Smooth muscle cell of the brain vasculature (primary cell): Measurements from ENCODE around the gene TTLL9.

Experiments
- DNase-seq: peaks from one replicate; pipeline ENCODE4 v3.0.0-alpha.2; 2012; ENCODE audit warnings: low read depth, low spot score

TTLL9 gene

DNA sequence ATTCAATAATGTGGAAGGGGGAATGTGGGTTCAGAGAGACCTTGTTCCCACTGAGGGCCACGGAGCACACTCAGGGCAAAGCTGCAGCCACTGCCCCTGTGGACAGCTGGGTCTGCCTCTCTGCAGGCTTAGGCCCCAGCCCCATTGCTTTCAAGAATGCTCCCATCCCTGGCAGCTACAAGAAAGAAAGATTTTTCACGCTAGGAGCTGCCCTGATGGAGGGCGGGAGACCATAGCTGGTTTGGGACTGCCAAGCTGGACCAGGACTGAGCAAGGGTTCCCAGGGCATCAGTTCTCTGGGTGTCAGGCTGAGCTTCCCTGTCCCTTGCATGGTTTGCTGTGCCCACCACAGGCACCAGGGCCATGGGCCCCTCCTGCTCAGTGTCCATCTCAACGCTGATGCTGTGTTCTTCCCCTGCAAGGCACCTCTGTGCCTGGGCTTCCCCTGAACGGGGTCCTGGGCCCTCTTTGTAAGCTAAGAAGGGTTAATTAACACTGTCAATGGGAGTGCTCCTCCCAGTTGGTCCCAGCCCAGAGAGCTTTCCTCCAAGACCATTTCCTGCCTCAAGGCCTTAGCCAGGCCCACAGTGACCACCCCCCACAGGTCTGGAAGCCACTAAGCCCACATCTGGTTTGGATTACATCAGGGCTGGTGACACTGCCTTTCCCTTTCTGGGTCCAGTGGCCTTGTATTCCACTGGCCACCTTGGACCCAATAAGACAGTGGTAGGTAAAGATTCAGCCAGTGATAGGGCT, 33.4 kb upstream of the TTLL9 start:
- no peak for DNase-seq

DNA sequence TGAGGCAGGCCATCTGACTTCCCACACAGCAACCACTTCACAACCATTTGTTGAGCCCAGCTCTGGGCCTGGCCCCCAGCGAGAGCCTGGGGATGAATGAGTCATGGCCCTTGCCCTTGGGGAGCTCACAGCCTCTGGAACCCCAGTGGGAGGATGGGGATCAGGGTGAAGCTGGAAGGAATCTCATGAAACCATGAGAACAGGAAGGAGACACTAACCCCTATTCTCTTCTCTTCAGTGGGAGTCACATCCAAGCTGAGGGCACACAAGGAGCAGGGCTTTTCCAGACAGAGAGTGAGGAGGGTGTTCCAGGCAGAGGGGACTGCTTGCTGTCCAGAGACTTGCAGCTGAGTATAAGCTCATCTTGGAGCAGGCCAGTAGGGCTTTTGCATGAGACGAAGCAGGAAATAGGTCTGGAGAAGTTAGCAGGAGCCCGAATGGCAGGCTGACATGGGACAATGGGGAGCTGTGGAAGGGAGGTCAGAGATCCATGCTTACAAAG, 32.5 kb upstream of the TTLL9 start:
- no peak for DNase-seq

DNA sequence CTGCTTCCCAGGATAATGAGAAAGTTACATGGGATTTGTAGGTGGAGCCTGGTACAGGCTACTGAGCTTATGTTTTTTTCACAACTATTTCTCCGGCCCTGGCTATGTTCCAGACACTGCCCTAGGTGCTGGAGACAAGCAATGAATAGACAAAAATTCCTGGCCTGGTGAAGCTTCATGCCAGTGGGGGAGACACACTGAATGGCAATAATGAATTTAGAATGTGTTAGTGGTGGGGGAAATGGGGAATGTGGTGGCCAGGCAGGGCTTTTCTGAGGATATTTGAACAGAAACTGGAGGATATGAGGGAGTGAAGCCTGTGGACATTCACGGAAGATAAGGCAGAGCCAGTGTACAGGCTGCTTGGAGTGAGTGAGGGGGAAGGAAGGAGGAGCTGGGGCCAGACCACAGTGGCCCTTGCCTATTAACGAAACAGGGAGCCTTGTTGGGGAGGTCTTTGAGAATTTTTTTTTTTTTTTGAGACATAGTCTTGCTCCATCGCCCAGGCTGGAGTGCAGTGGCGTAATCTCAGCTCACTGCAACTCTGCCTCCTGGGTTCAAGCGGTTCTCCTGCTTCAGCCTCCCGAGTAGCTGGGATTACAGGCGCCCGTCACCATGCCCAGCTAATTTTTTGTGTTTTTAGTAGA, 31.7 kb upstream of the TTLL9 start:
- no peak for DNase-seq

DNA sequence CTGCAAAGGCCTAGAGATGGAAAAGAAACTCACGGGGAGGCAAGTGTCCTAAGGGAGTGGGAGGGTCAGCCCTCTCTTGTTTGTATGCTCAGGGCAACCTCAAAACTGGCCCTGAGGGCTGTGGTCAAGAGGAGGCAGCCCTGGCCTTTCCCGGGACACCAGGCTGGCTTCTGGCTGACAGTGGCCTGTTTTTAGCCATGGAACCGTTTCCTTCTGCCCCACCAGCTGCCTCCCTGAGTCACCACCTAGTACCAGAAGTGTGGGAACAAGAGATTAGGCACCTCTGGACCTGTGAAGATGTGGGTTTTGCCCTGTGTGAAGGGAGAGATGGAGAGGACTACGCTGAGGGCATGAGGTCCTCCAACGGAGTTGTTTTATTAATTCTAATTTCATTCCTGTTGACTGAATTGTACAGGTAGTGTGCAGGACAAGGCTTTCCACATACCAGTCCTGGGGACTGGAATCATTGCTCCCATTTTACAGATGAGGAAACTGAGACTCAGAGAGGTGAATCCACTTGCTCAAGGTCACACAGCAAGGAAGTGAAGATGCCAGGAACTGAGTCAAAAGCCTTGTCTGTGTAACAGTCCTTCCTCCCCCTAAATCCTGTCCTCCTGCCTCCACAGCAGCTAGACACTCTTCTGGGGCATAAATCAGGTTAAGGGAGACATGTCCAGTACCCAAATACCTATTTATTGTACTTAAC, 30.5 kb upstream of the TTLL9 start:
- no peak for DNase-seq

GRCh38 chr20:31840906-31841816, 29.3 kb upstream of the TTLL9 start:
- no peak for DNase-seq

DNA sequence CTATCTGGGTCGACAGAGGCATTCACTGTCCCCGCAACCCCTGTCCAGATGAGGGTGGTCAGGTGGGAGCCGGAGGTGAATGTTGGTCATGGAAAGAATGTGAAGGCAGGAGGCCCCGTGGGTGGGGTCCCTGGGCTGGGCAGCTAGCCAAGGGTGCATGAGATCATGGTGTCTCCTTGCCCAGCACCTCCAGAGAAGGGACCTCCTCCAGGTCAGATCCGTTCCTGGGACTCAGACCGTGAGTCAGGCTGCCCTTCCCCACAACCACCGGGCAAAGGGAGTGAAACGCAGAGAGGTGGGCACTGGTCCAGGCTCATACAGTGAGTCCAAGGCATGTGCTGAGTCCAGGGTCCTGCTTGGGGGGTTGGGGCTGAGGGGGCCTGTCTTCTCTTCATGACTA, 28.5 kb upstream of the TTLL9 start:
- DNase-seq, result no peak

GRCh38 chr20:31842471-31843157, 27.8 kb upstream of the TTLL9 start:
- DNase-seq, result no peak

GRCh38 chr20:31843288-31843687, 27.1 kb upstream of the TTLL9 start:
- no peak for DNase-seq

- DNase-seq, result no peak
Measured at GRCh38 chr20:31843881-31844280, 26.6 kb upstream of the TTLL9 start.

- DNase-seq, result no peak
Measured at GRCh38 chr20:31844737-31845299, 25.6 kb upstream of the TTLL9 start.

DNA sequence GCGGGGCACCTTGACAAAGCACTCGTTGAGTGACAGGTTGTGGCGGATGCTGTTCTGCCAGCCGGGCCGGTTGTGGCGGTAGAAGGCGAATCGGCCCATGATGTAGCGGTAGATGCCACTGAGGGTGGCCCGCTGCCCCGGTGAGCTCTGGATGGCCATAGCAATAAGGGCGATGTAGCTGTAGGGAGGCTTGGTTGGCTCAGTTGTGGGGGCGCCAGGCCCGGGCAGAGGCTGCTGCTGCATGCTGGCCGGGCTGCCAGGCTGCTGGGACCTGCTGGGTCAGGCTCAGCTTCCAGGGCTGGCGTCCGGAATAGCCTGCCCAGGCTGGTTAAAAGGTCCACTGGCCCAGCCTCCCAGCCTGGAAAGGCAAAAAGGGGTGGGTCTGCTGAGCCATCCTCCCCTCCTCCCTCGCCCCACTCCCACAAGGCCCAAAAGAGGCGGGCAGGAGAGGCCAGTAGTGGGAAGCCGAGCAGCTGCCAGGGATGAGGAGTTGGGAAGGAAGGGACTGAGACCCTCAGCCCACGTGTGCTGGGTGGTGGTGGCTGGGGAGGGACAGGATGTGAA, 25.1 kb upstream of the TTLL9 start, which contains the start of gene FOXS1:
TSS of gene FOXS1 (minus strand) at position 305 of the 564 bp plus-strand sequence. CDS start at position 243, 62 bp downstream.
- DNase-seq, result no peak

- no peak for DNase-seq
Measured at GRCh38 chr20:31846793-31847138, 23.7 kb upstream of the TTLL9 start.

DNA sequence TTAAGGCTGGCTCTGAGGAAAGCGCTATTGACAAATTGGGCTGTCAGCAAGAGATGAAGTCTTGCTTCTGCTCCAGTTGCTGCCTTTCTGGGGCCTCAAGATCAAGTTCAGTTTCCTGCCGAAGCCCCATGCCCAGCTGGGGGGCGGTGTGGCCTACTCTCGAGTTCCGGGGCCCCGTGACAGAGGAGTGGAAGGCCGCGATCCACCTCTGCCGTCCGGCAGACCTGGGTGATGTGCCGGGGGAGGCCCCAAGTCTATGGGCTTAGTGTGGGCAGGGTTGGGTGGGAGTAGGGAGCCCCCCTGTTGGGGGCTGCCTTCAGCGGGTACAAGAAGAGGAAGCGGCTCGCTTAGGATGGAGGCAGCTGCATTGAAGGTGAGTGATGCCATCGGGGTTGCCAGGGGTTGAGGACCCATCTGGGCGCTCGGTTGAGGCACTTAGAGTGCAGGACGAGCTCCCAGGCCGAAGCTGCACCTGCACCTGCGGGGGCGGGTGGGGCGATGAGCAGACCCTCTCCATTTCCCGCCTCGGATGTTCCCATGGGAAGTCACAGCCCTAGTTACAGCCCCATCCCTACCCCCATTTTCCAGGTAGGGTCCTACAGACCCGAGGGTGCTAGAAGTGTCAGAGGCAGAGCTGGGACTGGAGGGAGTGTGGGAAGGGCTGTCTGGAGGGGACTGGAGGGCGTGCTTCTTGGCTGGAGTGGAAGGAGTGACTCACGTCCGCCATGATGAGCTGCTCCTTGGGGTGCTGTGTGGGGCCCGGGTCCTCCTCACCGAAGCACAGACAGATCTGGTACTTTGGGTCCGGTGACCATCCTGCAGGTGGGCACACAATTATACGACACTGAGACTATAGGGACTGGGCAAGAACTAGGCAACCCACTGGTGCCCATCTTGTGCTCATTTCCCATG, 22.1 kb upstream of the TTLL9 start:
- no peak for DNase-seq

DNA sequence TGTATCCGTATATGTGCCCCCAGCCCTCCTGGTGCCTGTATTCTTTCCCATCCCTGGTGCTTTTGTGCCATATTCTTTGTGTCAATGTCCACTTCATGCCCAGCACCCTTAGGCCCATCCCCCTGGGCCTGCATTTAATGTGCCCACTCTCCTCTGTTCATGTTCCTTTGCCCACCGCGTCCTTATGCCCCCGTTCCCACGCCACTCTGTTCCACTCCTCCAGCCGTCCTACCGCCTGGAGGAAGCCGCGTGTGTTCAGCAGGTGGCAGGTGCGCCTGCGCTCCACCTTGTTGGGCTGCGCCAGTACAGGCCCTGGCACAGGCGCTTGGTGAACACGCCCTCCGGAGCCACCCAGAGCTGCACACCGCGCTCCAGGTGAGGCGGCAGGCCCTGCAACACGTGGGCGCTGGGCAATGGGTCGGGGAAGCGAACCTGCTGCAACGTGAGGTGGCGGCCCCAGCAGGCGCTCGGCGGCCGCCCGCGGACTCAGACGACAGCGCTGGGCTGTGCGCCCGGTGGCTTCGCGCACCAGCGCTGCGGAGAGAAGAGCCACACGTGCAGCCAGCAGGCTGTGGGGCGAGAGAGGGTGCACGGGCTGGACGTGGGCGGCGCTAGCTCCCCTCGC, 21.0 kb upstream of the TTLL9 start:
- DNase-seq, result no peak

GRCh38 chr20:31851240-31851955, 19.0 kb upstream of the TTLL9 start:
- no peak for DNase-seq

DNA sequence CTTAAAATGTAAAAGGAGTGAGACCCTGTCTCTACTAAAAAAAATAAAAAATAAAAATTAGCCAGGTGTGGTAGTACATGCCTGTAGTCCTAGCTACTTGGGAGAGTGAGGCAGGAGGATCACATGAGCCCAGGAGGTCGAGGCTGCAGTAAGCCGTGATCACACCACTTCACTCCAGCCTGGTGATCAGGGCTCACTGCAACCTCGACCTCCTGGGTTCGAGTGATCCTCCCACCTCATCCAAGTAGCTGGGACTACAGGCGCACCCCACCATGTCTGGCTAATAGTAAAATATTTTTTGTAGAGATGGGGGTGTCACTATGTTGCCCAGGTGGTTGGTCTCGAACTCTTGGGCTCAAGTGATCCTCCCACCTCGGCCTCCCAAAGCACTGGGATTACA, 17.0 kb upstream of the TTLL9 start:
- no peak for DNase-seq

GRCh38 chr20:31856516-31856915, 13.9 kb upstream of the TTLL9 start:
- no peak for DNase-seq
